ENCODE results near the gene TRMT10B. TPM values are rescaled to one million over a fixed set of nuclear protein-coding genes. Genes with fewer than 3 reads are reported as not detected.
A peak's percentile ranks its signal among the peaks of the same experiment; 100 is the strongest.

TRMT10B gene
- total RNA-seq, 1 experiment from 2014 or later: 5.7 TPM

- H3K27ac ChIP-seq (ENCODE audit: insufficient read length, low read depth, low read length): no peak overlapping the region
- H2AK5ac ChIP-seq (ENCODE audit: insufficient read length, low read length): no peak overlapping the region
- H2BK12ac ChIP-seq (ENCODE audit: insufficient read length, low read depth, low read length): no peak overlapping the region
- H3K23me2 ChIP-seq (ENCODE audit: insufficient read length, low read depth, low read length, poor library complexity, severe bottlenecking): peaks cover 11% of the 10 kb centered on the region
- H3K9ac ChIP-seq (ENCODE audit: extremely low read depth, insufficient read length, low read length): peak overlapping the region; percentile 70
- H3K18ac ChIP-seq (ENCODE audit: insufficient read length, low read depth, low read length): no peak overlapping the region
- Mint-ChIP-seq H3K9me3 (no peaks in the 10 kb centered on the region), H3K27me3 (ENCODE audit: low read depth) (peaks cover 1% of the 10 kb centered on the region), H3K4me3 (peak overlapping the region; percentile 97 to 98), H3K27ac (no peak overlapping the region; a peak in 1 of 7 replicates), H3K36me3 (ENCODE audit: insufficient read depth in 1 of 3, low read depth in 3 of 3) (no peaks in the 10 kb centered on the region; a peak in 1 of 7 replicates), H3K4me1 (peaks cover 23 to 25% of the 10 kb centered on the region in 2 experiments)
- no peak overlapping the region for H2BK5ac ChIP-seq (ENCODE audit: insufficient read length, low read length)
- H4K91ac ChIP-seq (ENCODE audit: insufficient read length, low read depth, low read length): no peak overlapping the region
- peaks cover 7% of the 10 kb centered on the region; the same call in 1 of the 2 replicates for H3K79me2 ChIP-seq (ENCODE audit: insufficient read depth, low read length)
- H3K9me3 ChIP-seq (ENCODE audit: control insufficient read depth, low read depth, low read length): no peaks in the 10 kb centered on the region
- no peak overlapping the region for H4K8ac ChIP-seq (replicated peaks; ENCODE audit: insufficient read length, low read depth, low read length)
- TF ChIP-seq CTCF (conservative IDR thresholded peaks at IDR 0.05): no peak
- H3K56ac ChIP-seq (ENCODE audit: insufficient read length, low read depth, low read length): no peak overlapping the region
- DNase-seq: peak; percentile 32
- no peak overlapping the region for H3T11ph ChIP-seq (ENCODE audit: low read length)
- H3K14ac ChIP-seq (ENCODE audit: insufficient read depth, low read length): no peak overlapping the region
- no peaks in the 10 kb centered on the region for H3K79me1 ChIP-seq (ENCODE audit: insufficient read depth, low read depth, low read length, poor library complexity, severe bottlenecking)
- no CpG with 5 or more reads among the region's 45 CpGs for WGBS (ENCODE audit: extremely low coverage, insufficient read length, low lambda C conversion rate)
- H3K27me3 ChIP-seq (ENCODE audit: insufficient read depth, low read length): no peaks in the 10 kb centered on the region
- H2BK20ac ChIP-seq (ENCODE audit: low read depth, low read length, poor library complexity, severe bottlenecking): no peak overlapping the region
- peaks cover 2% of the 10 kb centered on the region for H3K4me1 ChIP-seq (ENCODE audit: insufficient read depth, low read length)
- no peak overlapping the region for H2AFZ ChIP-seq (ENCODE audit: low read length)
- no peak overlapping the region for H3K4ac ChIP-seq (ENCODE audit: low read depth, low read length)
- no peaks in the 10 kb centered on the region for H4K20me1 ChIP-seq (ENCODE audit: control insufficient read depth, insufficient read depth, insufficient read length)
- no peak overlapping the region for H2BK120ac ChIP-seq (ENCODE audit: low read depth, low read length, poor library complexity, severe bottlenecking)
- no peak overlapping the region for H3K23ac ChIP-seq (ENCODE audit: insufficient read length, low read depth, low read length)
- peak overlapping the region; percentile 99 for H3K4me2 ChIP-seq (ENCODE audit: insufficient read depth, insufficient read length, low read length)
- H4K5ac ChIP-seq (ENCODE audit: insufficient read length, low read depth, low read length): no peak overlapping the region
- no peak overlapping the region for H2BK15ac ChIP-seq (ENCODE audit: low read depth, low read length)
Observed at GRCh38 chr9:37801287-37801850, 47.8 kb downstream of the TRMT10B start.
